Neural cell (in vitro differentiated cells): ENCODE results near the gene DENND1A. TPM values are rescaled to one million over a fixed set of nuclear protein-coding genes. Genes with fewer than 3 reads are reported as not detected.

Experiments used
- H2AFZ ChIP-seq: fragments of 200-600, 300-800 bp; sonication (generic), shearing (Covaris generic); 2 replicates; pipeline ENCODE4 v1.6.0; 2014; ENCODE audit warnings: low read depth, mild to moderate bottlenecking, antibody characterized with exemption, low read length, moderate library complexity
- H3F3A ChIP-seq: fragments of 200-600 bp; shearing (Covaris generic); 2 replicates; pipeline ENCODE4 v1.6.1; 2016; ENCODE audit warnings: mild to moderate bottlenecking, moderate library complexity, mixed read lengths, antibody characterized with exemption, low read length; ENCODE audit not compliant: insufficient read depth, poor library complexity, severe bottlenecking
- H3K27ac ChIP-seq: fragments of 200-600, 300-800 bp; sonication (generic), shearing (Covaris generic); 2 replicates; pipeline ENCODE4 v1.5.1; 2014; ENCODE audit warnings: mild to moderate bottlenecking, low read length, moderate library complexity
- H3K27me3 ChIP-seq: fragments of 300-800, 200-600 bp; sonication (generic), shearing (Covaris generic); 2 replicates; pipeline ENCODE4 v1.6.0; 2014; ENCODE audit warnings: mild to moderate bottlenecking, low read depth, low read length, moderate library complexity; ENCODE audit not compliant: insufficient read depth
- H3K36me3 ChIP-seq: fragments of 300-800, 200-600 bp; sonication (generic), shearing (Covaris generic); 2 replicates; pipeline ENCODE4 v1.5.1; 2014; ENCODE audit warnings: mild to moderate bottlenecking, antibody characterized with exemption, low read length, moderate library complexity; ENCODE audit not compliant: insufficient read depth
- H3K4me2 ChIP-seq: fragments of 300-800, 200-600 bp; sonication (generic), shearing (Covaris generic); 2 replicates; pipeline ENCODE4 v1.6.0; 2014; ENCODE audit warnings: mild to moderate bottlenecking, low read length
- H3K4me3 ChIP-seq: fragments of 300-800, 200-600 bp; sonication (generic), shearing (Covaris generic); 2 replicates; pipeline ENCODE4 v1.5.1; 2014; ENCODE audit warnings: mild to moderate bottlenecking, low read length, moderate library complexity
- H3K79me2 ChIP-seq: fragments of 200-600 bp; shearing (Covaris generic); replicated peaks from 2 replicates; pipeline ENCODE4 v1.6.0; 2014; ENCODE audit warnings: mild to moderate bottlenecking, low read length, moderate library complexity; ENCODE audit not compliant: insufficient read depth
- H3K9ac ChIP-seq: fragments of 300-800, 200-600 bp; sonication (generic), shearing (Covaris generic); 2 replicates; pipeline ENCODE4 v1.6.1; 2016; ENCODE audit warnings: mild to moderate bottlenecking, low read length, mixed read lengths
- H3K9me2 ChIP-seq: fragments of 200-600 bp; shearing (Covaris generic); 2 replicates; pipeline ENCODE4 v1.6.1; 2016; ENCODE audit warnings: mild to moderate bottlenecking, low read length, mixed read lengths; ENCODE audit not compliant: insufficient read depth
- H3K9me3 ChIP-seq: fragments of 200-600, 300-800 bp; sonication (generic), shearing (Covaris generic); 2 replicates; pipeline ENCODE4 v1.6.1; 2016; ENCODE audit warnings: mild to moderate bottlenecking, mixed run types, low read length, moderate library complexity, mixed read lengths
- H4K20me1 ChIP-seq: fragments of 200-600 bp; shearing (Covaris generic); 2 replicates; pipeline ENCODE4 v1.6.1; 2016; ENCODE audit warnings: mild to moderate bottlenecking, mixed run types; ENCODE audit not compliant: insufficient read depth
- CTCF ChIP-seq: fragments of 450-650 bp; IDR thresholded peaks from 2 replicates; pipeline ENCODE4 v1.5.1; 2014; ENCODE audit warnings: antibody characterized with exemption, mild to moderate bottlenecking, moderate library complexity; ENCODE audit not compliant: poor library complexity, severe bottlenecking
- EP300 ChIP-seq: fragments of 450-650 bp; conservative IDR thresholded peaks from 2 replicates; pipeline ENCODE4 v1.6.1; 2014; ENCODE audit warnings: antibody characterized with exemption, mild to moderate bottlenecking, moderate library complexity; ENCODE audit not compliant: poor library complexity, severe bottlenecking
- EZH2 ChIP-seq: fragments of 200-600, 300-800 bp; shearing (Covaris generic), sonication (generic); IDR thresholded peaks from 2 replicates; pipeline ENCODE4 v1.6.1; 2014; ENCODE audit warnings: antibody characterized with exemption, low read length, borderline replicate concordance, mild to moderate bottlenecking; ENCODE audit not compliant: insufficient read depth, poor library complexity, severe bottlenecking
- MXI1 ChIP-seq: fragments of 450-650 bp; conservative IDR thresholded peaks from 2 replicates; pipeline ENCODE4 v1.6.1; 2014; ENCODE audit warnings: antibody characterized with exemption, mild to moderate bottlenecking; ENCODE audit not compliant: poor library complexity, severe bottlenecking
- POLR2AphosphoS5 ChIP-seq: IDR thresholded peaks from 2 replicates; pipeline ENCODE4 v1.6.1; 2012
- RAD21 ChIP-seq: fragments of 450-650 bp; conservative IDR thresholded peaks from 2 replicates; pipeline ENCODE4 v1.6.1; 2014; ENCODE audit warnings: antibody characterized with exemption, mild to moderate bottlenecking, moderate library complexity
- SMC3 ChIP-seq: fragments of 450-650 bp; conservative IDR thresholded peaks from 2 replicates; pipeline ENCODE4 v1.6.1; 2014; ENCODE audit warnings: antibody characterized with exemption, mild to moderate bottlenecking, moderate library complexity; ENCODE audit not compliant: poor library complexity
- TAF1 ChIP-seq: IDR thresholded peaks from 2 replicates; pipeline ENCODE4 v1.6.1; 2012; ENCODE audit warnings: low read depth
- polyA plus RNA-seq: library from polyadenylated mRNA; depleted of rRNA; stranded (reverse); fragments of >200 nt; gene quantifications from 2 replicates; pipeline ENCODE4 v1.2.3, GENCODE V29; 2014
- TF ChIP-seq, protein P1 (sequence below): IDR thresholded peaks from 2 replicates; pipeline ENCODE4 v1.6.1; 2012; ENCODE audit warnings: borderline replicate concordance

DENND1A gene
- polyA plus RNA-seq, 1 donor from 2014 or later: 2.3 TPM

DNA sequence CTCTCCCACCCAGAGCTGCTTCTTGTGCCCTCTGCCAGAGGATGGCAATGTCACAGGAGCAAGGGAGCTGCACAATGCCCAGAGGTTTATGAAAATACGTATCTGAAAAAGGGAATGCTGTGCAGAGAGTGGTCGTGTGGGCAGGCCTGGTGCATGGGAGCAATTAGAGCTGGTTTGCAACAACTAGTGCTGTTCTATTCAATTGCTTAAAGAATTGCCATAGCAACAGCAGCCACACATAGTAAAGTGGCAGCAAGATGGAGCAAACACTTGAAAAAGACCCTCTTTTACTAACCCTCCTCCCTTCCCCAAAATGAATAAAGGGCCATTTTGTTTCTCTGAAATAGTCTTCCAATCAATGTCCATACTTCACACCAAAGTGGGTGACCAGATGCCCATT is 407.7 kb downstream of the DENND1A start:
- no peak overlapping the region for H2AFZ ChIP-seq
- H3K36me3 ChIP-seq: no peaks in the 10 kb centered on the region
- TF ChIP-seq MXI1 (no peak), RAD21 (no peak), EP300 (no peak), TAF1 (no peak), SMC3 (no peak), EZH2 (no peak), POLR2AphosphoS5 (no peak), CTCF (no peak)
- TF ChIP-seq, protein P1, sequence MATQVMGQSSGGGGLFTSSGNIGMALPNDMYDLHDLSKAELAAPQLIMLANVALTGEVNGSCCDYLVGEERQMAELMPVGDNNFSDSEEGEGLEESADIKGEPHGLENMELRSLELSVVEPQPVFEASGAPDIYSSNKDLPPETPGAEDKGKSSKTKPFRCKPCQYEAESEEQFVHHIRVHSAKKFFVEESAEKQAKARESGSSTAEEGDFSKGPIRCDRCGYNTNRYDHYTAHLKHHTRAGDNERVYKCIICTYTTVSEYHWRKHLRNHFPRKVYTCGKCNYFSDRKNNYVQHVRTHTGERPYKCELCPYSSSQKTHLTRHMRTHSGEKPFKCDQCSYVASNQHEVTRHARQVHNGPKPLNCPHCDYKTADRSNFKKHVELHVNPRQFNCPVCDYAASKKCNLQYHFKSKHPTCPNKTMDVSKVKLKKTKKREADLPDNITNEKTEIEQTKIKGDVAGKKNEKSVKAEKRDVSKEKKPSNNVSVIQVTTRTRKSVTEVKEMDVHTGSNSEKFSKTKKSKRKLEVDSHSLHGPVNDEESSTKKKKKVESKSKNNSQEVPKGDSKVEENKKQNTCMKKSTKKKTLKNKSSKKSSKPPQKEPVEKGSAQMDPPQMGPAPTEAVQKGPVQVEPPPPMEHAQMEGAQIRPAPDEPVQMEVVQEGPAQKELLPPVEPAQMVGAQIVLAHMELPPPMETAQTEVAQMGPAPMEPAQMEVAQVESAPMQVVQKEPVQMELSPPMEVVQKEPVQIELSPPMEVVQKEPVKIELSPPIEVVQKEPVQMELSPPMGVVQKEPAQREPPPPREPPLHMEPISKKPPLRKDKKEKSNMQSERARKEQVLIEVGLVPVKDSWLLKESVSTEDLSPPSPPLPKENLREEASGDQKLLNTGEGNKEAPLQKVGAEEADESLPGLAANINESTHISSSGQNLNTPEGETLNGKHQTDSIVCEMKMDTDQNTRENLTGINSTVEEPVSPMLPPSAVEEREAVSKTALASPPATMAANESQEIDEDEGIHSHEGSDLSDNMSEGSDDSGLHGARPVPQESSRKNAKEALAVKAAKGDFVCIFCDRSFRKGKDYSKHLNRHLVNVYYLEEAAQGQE: no peak
- no peak overlapping the region for H3K9ac ChIP-seq
- H3K27ac ChIP-seq: no peak overlapping the region
- H3K9me2 ChIP-seq: no peaks in the 10 kb centered on the region
- H3K4me3 ChIP-seq: no peak overlapping the region
- no peaks in the 10 kb centered on the region for H3K79me2 ChIP-seq
- no peak overlapping the region for H3K4me2 ChIP-seq
- H4K20me1 ChIP-seq: no peaks in the 10 kb centered on the region
- no peaks in the 10 kb centered on the region for H3K9me3 ChIP-seq
- no peaks in the 10 kb centered on the region for H3K27me3 ChIP-seq
- H3F3A ChIP-seq: no peaks in the 10 kb centered on the region

DNA sequence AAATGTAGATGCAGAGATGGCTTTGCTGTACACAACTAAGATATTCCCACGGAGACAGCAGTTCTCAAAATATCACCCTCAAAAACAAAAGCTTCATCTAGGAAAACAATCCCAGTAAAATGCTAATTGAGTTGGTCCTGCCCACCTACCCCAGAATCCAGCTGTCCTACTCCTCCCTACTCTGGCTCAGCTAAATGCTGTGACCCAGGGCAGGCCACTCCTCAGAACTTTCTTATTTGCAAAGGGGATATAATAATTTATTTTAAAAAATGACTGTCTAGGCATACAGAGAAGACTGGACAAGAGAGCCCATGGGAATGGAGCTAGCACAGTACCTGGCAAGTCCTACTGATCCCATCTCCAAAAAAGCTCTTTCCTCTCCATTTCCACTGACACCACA is 411.6 kb downstream of the DENND1A start:
- Histone ChIP-seq H3K79me2 (no peaks in the 10 kb centered on the region), H3K9me2 (no peaks in the 10 kb centered on the region), H3K27ac (no peak overlapping the region), H2AFZ (no peak overlapping the region), H3K4me2 (no peak overlapping the region), H4K20me1 (no peaks in the 10 kb centered on the region), H3K9ac (no peak overlapping the region), H3F3A (no peaks in the 10 kb centered on the region), H3K36me3 (no peaks in the 10 kb centered on the region), H3K9me3 (no peaks in the 10 kb centered on the region), H3K27me3 (no peaks in the 10 kb centered on the region), H3K4me3 (no peak overlapping the region)
- TF ChIP-seq CTCF (no peak), EP300 (no peak), SMC3 (no peak), POLR2AphosphoS5 (no peak), EZH2 (no peak), TAF1 (no peak), MXI1 (no peak), RAD21 (no peak)
- TF ChIP-seq, protein P1: no peak
